Measurements from ENCODE around the gene CCDC91. TPM values are rescaled to one million over a fixed set of nuclear protein-coding genes. Genes with fewer than 3 reads are reported as not detected.

CCDC91 gene
- total and polyA plus RNA-seq, 2 of the 4 experiments (the other 2 are of a cell fraction) = 8.6 to 14.7 TPM

- H3K4me2 ChIP-seq (ENCODE audit: low read depth, low read length) = no peak overlapping the region
- CTCF ChIA-PET = no interaction called here
- DNase-seq (no peak), ATAC-seq (ENCODE audit: low read depth) (no peak)
- H2AFZ ChIP-seq (replicated peaks; ENCODE audit: low read length, poor library complexity) = no peak overlapping the region
- H3K9me1 ChIP-seq (ENCODE audit: insufficient read depth, low read length) = 0 out of 2 replicates have a peak, but pooled peaks cover 2% of the 10 kb centered on the region
- H4K20me1 ChIP-seq (ENCODE audit: insufficient read depth, low read length) = no peaks in the 10 kb centered on the region
- H4K91ac ChIP-seq (ENCODE audit: insufficient read depth, low read depth, low read length) = no peak overlapping the region
- H4K5ac ChIP-seq (ENCODE audit: low read depth, low read length) = no peak overlapping the region
- no TSS peak for BruUV-seq (replicated peaks)
- H3K27ac ChIP-seq (ENCODE audit: insufficient read depth, low read length) = no peak overlapping the region
- no peak overlapping the region for H2BK120ac ChIP-seq (ENCODE audit: low read depth, low read length)
- H3K18ac ChIP-seq (ENCODE audit: low read depth, low read length) = no peak overlapping the region
- peaks cover 3% of the 10 kb centered on the region; the same call in 1 of the 2 replicates for H3K36me3 ChIP-seq (ENCODE audit: control insufficient read depth, insufficient read depth, low read length)
- H3K9ac ChIP-seq (ENCODE audit: low read depth, low read length) = no peak overlapping the region
- H3K27me3 ChIP-seq (ENCODE audit: control insufficient read depth, insufficient read depth, low read length) = no peaks in the 10 kb centered on the region
- no peak overlapping the region for H4K8ac ChIP-seq (ENCODE audit: low read depth in 2 of 2, low read length in 2 of 2)
- no peak overlapping the region for H3K4ac ChIP-seq (ENCODE audit: low read depth, low read length)
- no peak overlapping the region for H2BK5ac ChIP-seq (ENCODE audit: low read depth, low read length, poor library complexity, severe bottlenecking)
- H3K9me3 ChIP-seq (ENCODE audit: control insufficient read depth, insufficient read depth, low read length) = no peaks in the 10 kb centered on the region
- in situ Hi-C loops (cut with MboI; ENCODE audit: low sequenced_read_pairs) = no loop called here
- WGBS, 2 experiments (ENCODE audit: extremely low coverage in 2 of 2, insufficient read length in 1 of 2) = no CpG with 5 or more reads among the region's 3 CpGs
- TF ChIP-seq RAD21 (IDR thresholded peaks at IDR 0.05; ENCODE audit: low read length) = no peak
- TF ChIP-seq POLR2A (IDR thresholded peaks at IDR 0.05; ENCODE audit: low read depth, low read length) = no peak
- no peak for TF ChIP-seq MAZ (IDR thresholded peaks at IDR 0.05; ENCODE audit: borderline replicate concordance, low read depth, low read length)
- TF ChIP-seq CHD1 (IDR thresholded peaks at IDR 0.05; ENCODE audit: low read depth, low read length) = no peak
- H2BK20ac ChIP-seq (ENCODE audit: low read depth, low read length) = no peak overlapping the region
- no peak overlapping the region for H3K56ac ChIP-seq (ENCODE audit: extremely low read depth, insufficient read depth, low read length)
- no peaks in the 10 kb centered on the region for H3K4me1 ChIP-seq (ENCODE audit: control insufficient read depth, insufficient read depth, low read length)
- H2AK5ac ChIP-seq (ENCODE audit: low read depth, low read length) = no peak overlapping the region
- POLR2A ChIA-PET (ENCODE audit: unreplicated experiment) = no interaction called here
- H2AK9ac ChIP-seq (replicated peaks; ENCODE audit: low read depth, low read length, poor library complexity) = no peak overlapping the region
- H3K23ac ChIP-seq (ENCODE audit: low read depth, low read length) = no peak overlapping the region
- H3K79me1 ChIP-seq (ENCODE audit: low read depth in 1 of 2, low read length in 2 of 2) = no peaks in the 10 kb centered on the region
- no peak overlapping the region for H2BK15ac ChIP-seq (ENCODE audit: low read depth, low read length)
- H3K4me3 ChIP-seq (ENCODE audit: insufficient read depth, low read depth, low read length) = no peak overlapping the region
- intact Hi-C loops (cut with micrococcal nuclease) = no loop called here
- dilution Hi-C loops (cut with HindIII; ENCODE audit: low sequenced_read_pairs, unreplicated experiment) = no loop called here
- H3K14ac ChIP-seq (replicated peaks; ENCODE audit: low read depth, low read length) = no peak overlapping the region
Observed at GRCh38 chr12:28459481-28459880, 269.2 kb downstream of the CCDC91 start.

Data from IMR-90 (cell line).